ENCODE data around the gene SLC7A5. TPM values are rescaled to one million over a fixed set of nuclear protein-coding genes. Genes with fewer than 3 reads are reported as not detected.
"Not testable (repeated sequence)": the region's sequence is repeated elsewhere in the genome, so short reads cannot be mapped to it uniquely, and the experiment has no call there.

The SLC7A5 gene
- total RNA-seq, result 22.8 TPM

DNA sequence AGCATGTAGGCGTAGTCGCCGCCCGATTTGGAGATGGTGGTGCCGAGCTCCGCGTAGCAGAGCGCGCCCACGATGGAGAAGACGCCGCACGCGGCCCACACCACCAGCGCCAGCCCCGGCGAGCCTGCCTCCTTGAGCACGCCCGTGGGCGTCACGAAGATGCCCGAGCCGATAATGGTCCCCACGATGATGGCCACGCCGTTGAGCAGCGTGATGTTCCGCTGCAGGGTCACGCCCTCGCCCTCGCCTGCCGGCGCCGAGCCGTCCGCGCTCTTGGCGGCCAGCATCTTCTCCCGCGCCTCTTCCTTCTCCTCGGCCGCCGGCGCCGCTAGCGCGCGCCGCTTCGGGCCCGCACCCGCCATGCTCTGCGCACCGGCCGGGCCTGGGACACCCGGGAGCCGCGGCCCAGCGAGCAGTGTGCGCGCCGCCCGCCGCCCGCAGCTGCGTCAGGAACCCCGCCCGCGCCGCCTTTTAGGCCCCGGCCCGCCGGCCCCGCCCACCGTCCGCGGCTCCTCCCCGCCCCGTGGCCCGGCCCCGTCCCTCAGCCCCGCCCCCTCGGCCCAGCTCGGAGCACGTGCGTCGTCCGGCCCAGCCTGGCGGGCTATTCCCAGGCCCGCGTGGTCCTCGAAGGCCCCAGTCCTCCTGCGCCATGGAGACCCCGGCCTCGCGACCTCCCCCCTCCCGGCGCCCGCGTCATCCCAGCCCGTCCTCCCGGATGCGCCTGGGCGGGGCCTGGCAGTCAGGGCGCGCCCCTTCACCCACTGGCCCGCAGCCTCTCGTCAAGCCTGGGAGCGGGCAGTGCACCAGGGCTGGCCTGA, at the start of gene SLC7A5:
Gene SLC7A5, minus strand, starts transcription at position 447 of the 818 bp plus-strand sequence. Its CDS starts 85 bp downstream, at position 362.
- Histone ChIP-seq H3K27ac (peak within 1 kb of the TSS; percentile 44), H3K4me3 (peak within 1 kb of the TSS; percentile 47 to 53), H3K4me1 (peaks cover 14% of the 10 kb centered on the region)
- DNase-seq (ENCODE audit: extremely low spot score in 2 of 2); intact Hi-C loops (cut with DNase I); H3K9me3 ChIP-seq; H3K27me3 ChIP-seq; H3K36me3 ChIP-seq: not testable (repeated sequence)
- TF ChIP-seq POLR2A (IDR thresholded peaks at IDR 0.05), result peak in 1 of 2 donors; percentile 11

DNA sequence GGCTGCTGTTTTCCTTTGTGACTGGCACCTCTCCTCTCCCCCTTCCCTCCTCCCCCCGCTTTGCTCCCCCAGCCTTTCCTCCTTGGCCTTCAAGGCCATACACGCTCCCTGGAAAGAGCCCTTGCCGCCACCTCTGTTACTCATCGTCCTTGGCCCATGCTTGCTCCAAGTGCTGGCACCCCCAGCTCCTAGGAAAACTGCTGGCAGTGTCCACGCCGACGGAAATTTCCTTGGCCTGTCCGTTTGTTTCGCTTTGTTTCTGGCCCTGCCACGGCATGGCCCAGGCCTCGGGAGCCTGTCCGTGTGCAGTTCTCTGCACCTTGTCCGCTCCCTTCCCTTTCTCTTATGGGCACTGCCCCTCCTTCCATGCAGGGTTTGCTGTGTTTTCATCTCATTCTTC, 49.0 kb upstream of the SLC7A5 start:
- peaks cover 12% of the 10 kb centered on the region for H3K4me1 ChIP-seq
- H3K9me3 ChIP-seq, result no peaks in the 10 kb centered on the region
- H3K27ac ChIP-seq, result peak overlapping the region; percentile 39
- no peak for DNase-seq (ENCODE audit: extremely low spot score in 2 of 2)
- H3K27me3 ChIP-seq, result no peaks in the 10 kb centered on the region
- TF ChIP-seq POLR2AphosphoS5 (IDR thresholded peaks at IDR 0.05; ENCODE audit: insufficient read depth in 1 of 2, low read depth in 1 of 2) (no peak), POLR2A (IDR thresholded peaks at IDR 0.05) (no peak)
- TF ChIP-seq, protein P1, sequence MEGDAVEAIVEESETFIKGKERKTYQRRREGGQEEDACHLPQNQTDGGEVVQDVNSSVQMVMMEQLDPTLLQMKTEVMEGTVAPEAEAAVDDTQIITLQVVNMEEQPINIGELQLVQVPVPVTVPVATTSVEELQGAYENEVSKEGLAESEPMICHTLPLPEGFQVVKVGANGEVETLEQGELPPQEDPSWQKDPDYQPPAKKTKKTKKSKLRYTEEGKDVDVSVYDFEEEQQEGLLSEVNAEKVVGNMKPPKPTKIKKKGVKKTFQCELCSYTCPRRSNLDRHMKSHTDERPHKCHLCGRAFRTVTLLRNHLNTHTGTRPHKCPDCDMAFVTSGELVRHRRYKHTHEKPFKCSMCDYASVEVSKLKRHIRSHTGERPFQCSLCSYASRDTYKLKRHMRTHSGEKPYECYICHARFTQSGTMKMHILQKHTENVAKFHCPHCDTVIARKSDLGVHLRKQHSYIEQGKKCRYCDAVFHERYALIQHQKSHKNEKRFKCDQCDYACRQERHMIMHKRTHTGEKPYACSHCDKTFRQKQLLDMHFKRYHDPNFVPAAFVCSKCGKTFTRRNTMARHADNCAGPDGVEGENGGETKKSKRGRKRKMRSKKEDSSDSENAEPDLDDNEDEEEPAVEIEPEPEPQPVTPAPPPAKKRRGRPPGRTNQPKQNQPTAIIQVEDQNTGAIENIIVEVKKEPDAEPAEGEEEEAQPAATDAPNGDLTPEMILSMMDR (IDR thresholded peaks at IDR 0.05), result no peak
- intact Hi-C loops (cut with DNase I), result no loop called here
- no peaks in the 10 kb centered on the region for H3K36me3 ChIP-seq
- H3K4me3 ChIP-seq, result peak overlapping the region in 1 of 2 donors; percentile 10

DNA sequence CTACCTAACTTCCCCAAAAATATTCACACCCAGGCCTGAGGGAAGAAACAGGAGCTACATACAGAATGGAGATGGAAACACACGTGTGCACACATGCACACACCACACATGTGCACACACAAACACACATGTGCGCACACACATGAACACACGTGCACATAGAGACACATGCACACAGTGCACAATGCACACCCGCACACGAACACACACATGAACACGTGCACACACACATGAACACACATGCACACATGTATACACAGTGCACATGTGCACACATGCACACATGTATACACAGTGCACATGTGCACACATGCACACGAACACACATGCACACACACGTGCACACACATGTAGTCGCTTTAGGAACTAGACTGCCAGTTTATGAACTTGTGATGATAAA, 48.2 kb upstream of the SLC7A5 start:
- TF ChIP-seq, protein P1 (IDR thresholded peaks at IDR 0.05), result no peak
- TF ChIP-seq POLR2AphosphoS5 (IDR thresholded peaks at IDR 0.05; ENCODE audit: insufficient read depth in 1 of 2, low read depth in 1 of 2), result no peak
- TF ChIP-seq POLR2A (IDR thresholded peaks at IDR 0.05), result no peak
- Histone ChIP-seq H3K4me3 (no peak overlapping the region), H3K4me1 (peaks cover 12% of the 10 kb centered on the region), H3K36me3 (no peaks in the 10 kb centered on the region), H3K27ac (no peak overlapping the region), H3K27me3 (no peaks in the 10 kb centered on the region), H3K9me3 (no peaks in the 10 kb centered on the region)
- intact Hi-C loops (cut with DNase I), result no loop called here
- DNase-seq (ENCODE audit: extremely low spot score in 2 of 2), result no peak

DNA sequence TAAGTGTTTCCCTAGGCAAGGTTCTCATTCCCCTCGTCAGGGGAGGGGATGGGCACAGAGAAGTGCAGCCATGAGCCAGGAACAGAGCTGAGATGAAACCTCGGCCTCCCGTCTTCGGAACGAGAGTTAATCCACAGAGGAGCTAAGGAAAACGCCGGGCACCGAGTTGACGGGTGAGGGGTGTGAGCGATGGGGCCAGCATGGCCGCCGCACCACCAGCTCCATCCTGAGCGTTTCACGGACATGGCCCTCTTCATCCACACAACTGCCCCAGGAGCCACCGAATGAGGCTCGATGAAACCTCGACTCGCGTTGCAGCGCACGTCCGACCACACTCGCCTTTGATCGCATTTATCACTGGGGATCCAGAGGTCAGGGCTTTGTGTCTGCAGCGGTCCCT, 45.5 kb upstream of the SLC7A5 start:
- Histone ChIP-seq H3K36me3 (no peaks in the 10 kb centered on the region), H3K4me1 (peaks cover 12% of the 10 kb centered on the region), H3K4me3 (no peak overlapping the region), H3K27me3 (no peaks in the 10 kb centered on the region), H3K9me3 (no peaks in the 10 kb centered on the region), H3K27ac (no peak overlapping the region)
- no peak for TF ChIP-seq POLR2AphosphoS5 (IDR thresholded peaks at IDR 0.05; ENCODE audit: insufficient read depth in 1 of 2, low read depth in 1 of 2)
- TF ChIP-seq, protein P1 (IDR thresholded peaks at IDR 0.05), result no peak
- TF ChIP-seq POLR2A (IDR thresholded peaks at IDR 0.05), result no peak
- intact Hi-C loops (cut with DNase I), result no loop called here
- no peak for DNase-seq (ENCODE audit: extremely low spot score in 2 of 2)

DNA sequence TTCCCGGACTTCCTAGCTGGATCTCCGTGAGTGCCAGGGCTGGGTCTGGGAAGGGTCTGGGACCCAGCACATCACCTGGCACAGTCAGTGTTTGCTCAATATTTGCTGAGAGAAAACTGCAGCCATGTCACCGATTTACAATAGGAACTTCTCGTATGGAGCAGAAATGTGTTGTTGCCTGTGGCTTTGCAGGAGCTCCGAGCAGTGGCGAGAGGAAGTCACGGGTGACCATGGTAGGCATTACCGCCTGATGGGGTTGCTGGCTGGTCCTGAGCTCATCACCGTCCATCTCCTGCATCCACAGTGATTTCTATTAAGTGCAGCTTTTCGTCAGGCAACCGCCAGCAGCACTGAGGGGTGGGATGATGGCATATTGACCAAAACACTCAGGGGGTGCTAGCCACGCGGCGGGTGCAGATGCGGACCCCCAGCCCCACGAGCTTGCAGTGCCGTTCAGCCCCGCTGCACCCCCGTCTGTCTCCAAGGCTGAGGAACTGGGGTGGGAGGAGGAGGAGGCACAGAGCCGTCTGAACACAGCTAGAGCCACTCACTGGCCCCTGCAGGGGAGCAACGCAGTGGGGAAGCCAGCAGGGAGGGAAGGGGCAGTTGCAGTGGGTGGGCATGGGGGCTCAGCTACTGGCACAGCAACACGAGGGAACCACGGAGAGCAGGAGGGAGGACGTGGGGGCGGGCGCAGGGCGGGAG, 44.9 kb upstream of the SLC7A5 start:
- H3K27me3 ChIP-seq; H3K27ac ChIP-seq; H3K4me3 ChIP-seq; H3K36me3 ChIP-seq; DNase-seq (ENCODE audit: extremely low spot score in 2 of 2); intact Hi-C loops (cut with DNase I); H3K9me3 ChIP-seq: not testable (repeated sequence)
- H3K4me1 ChIP-seq, result peaks cover 12% of the 10 kb centered on the region

DNA sequence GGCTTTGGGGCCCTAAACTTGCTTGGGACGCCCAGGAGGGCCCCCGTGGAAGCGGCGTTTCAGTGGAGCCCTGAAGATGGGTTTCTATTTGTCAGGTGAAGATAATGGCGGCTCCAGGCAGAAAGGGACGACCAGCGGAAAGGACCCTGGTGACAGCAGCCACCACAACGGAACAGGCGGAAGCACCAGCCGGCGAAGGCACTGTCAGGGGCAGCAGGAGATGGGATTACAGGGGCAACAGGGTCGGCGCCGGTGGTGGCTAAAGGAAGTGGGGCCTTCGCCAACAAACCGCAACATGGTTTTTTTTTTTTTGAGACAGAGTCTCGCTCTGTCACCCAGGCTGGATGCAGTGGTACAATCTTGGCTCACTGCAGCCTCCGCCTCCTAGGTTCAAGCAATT, 43.4 kb upstream of the SLC7A5 start:
- H3K4me1 ChIP-seq; intact Hi-C loops (cut with DNase I); H3K4me3 ChIP-seq; H3K27me3 ChIP-seq; DNase-seq (ENCODE audit: extremely low spot score in 2 of 2); H3K27ac ChIP-seq; H3K36me3 ChIP-seq; H3K9me3 ChIP-seq: not testable (repeated sequence)

DNA sequence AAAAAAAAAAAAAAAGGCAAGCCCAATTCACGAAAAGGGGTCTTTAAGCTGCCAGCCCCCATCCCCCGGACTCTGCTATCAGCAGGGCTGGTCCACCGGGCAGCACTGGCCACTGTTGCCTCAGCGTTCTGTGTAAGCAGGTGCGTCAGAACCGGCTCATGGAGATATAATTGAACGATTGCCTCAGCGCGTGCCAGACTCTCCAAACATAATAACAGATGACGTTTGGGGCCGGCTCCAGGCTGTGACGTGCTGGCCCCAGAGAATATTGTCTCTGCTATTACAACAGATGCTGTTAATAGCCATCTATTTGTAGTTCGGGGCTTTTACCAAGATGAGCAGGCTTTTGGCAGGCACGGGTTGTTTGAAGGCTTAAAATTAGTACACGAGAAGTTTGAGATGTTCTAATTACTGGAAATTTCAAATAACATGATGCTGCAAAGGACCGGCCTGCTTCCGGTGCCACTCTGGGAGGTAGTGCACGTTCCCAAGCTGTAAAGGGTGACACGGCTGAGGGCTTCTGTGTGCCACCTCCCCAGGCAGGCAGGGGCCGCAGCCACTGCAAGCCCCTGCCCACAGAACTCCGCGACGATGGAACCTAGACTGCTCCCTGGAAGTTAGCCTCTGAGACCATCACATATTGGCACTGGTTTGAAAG, 41.9 kb upstream of the SLC7A5 start:
- H3K4me3 ChIP-seq; H3K9me3 ChIP-seq; H3K4me1 ChIP-seq; intact Hi-C loops (cut with DNase I); DNase-seq (ENCODE audit: extremely low spot score in 2 of 2); H3K36me3 ChIP-seq; H3K27me3 ChIP-seq: not testable (repeated sequence)
- peak overlapping the region; percentile 23 for H3K27ac ChIP-seq
